NOMO-1 treated with dmso at 0.1 percent for 144 hours (cell line): Measurements from ENCODE around the gene SMOC1.

Source experiments
- DNase-seq: peaks from one replicate; lab custom pipeline; 2025; ENCODE audit not compliant: unreplicated experiment; lab: John Stamatoyannopoulos, UW

SMOC1 gene

GRCh38 chr14:70077005-70077404 lies 197.8 kb downstream of the SMOC1 start:
- DNase-seq, result no peak

GRCh38 chr14:70077720-70078119 lies 198.5 kb downstream of the SMOC1 start:
- no peak for DNase-seq

DNA sequence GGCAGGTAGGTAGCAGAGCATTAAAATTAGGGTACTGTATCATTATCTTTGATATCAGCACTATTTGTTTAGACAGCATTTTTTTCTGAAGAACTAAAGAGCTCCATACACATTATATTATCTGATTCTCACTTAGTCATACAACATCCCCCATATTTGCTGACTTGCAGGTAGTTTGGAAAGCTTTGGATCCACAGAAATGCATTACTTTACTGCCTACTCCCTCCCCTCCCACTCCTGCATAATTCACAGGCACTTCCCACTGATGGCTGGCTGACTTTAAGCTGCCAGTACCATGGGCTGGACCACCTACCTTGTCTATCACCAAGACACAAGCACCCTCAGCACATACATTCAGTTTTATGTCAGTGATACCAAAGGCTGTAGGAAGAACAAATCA lies 199.1 kb downstream of the SMOC1 start:
- no peak for DNase-seq

DNA sequence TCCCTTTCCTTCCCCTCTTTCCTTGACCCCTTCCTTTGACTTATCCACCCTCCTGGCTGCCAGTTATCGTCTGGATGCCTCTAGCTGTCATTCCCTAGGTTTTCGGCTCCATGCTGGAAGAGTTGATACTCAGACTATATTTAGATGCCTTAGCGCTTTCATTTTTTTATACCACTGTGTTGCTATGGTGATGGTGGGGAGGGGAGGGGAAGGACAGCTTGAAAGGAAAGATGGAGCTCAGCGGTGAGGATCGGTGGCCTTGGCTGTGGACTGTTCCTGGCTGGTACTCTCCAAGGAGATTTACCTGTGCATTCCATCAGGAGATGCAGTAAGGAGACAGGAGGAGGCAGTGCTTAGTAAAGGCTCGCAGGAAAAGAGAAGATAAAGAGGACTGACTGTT lies 200.9 kb downstream of the SMOC1 start:
- no peak for DNase-seq
